Trophoblast cell (in vitro differentiated cells and primary cell): Measurements from ENCODE around the gene DAAM1.

ENCODE experiments used
- DNase-seq, 2 donors: peaks; one replicate each; pipeline ENCODE4 v3.0.0-alpha.2; 2016
- H2AFZ ChIP-seq: 2 replicates; pipeline ENCODE4 v1.6.1; 2013; ENCODE audit warnings: low read length, moderate library complexity, mild to moderate bottlenecking; ENCODE audit not compliant: insufficient read depth, poor library complexity
- H2AK5ac ChIP-seq: 2 replicates; pipeline ENCODE4 v1.6.1; 2013; ENCODE audit warnings: mild to moderate bottlenecking, low read length
- H2BK120ac ChIP-seq: 2 replicates; pipeline ENCODE4 v1.6.1; 2013; ENCODE audit warnings: low read length, mild to moderate bottlenecking, moderate library complexity; ENCODE audit not compliant: insufficient read depth, poor library complexity
- H2BK12ac ChIP-seq: 2 replicates; pipeline ENCODE4 v1.6.1; 2013; ENCODE audit warnings: mild to moderate bottlenecking, low read length, moderate library complexity
- H2BK5ac ChIP-seq: 2 replicates; pipeline ENCODE4 v1.6.1; 2013; ENCODE audit warnings: low read length, low read depth, moderate library complexity, mild to moderate bottlenecking; ENCODE audit not compliant: poor library complexity
- H3K14ac ChIP-seq: 2 replicates; pipeline ENCODE4 v1.6.1; 2013; ENCODE audit warnings: mild to moderate bottlenecking, low read length
- H3K18ac ChIP-seq: 2 replicates; pipeline ENCODE4 v1.6.1; 2013; ENCODE audit warnings: mild to moderate bottlenecking, low read length
- H3K23ac ChIP-seq: 2 replicates; pipeline ENCODE4 v1.6.1; 2013; ENCODE audit warnings: low read length
- H3K27ac ChIP-seq: 2 replicates; pipeline ENCODE4 v1.5.1; 2013; ENCODE audit warnings: low read depth, mild to moderate bottlenecking, inconsistent platforms, low read length, moderate library complexity
- H3K27me3 ChIP-seq: 2 replicates; pipeline ENCODE4 v1.6.1; 2013; ENCODE audit warnings: inconsistent platforms, mild to moderate bottlenecking, low read length, moderate library complexity; ENCODE audit not compliant: insufficient read depth
- H3K36me3 ChIP-seq, 2 experiments: 1 replicate in 1 of 2; 2 replicates in 1 of 2; pipeline ENCODE4 v1.6.1; 2013; ENCODE audit warnings: low read length in 2 of 2, mild to moderate bottlenecking in 2 of 2, moderate library complexity in 1 of 2; ENCODE audit not compliant: insufficient read depth in 2 of 2, control insufficient read depth in 1 of 2
- H3K4ac ChIP-seq: 2 replicates; pipeline ENCODE4 v1.6.1; 2013; ENCODE audit warnings: low read depth, mild to moderate bottlenecking, low read length, moderate library complexity
- H3K4me1 ChIP-seq, 2 experiments: 1 replicate in 1 of 2; 2 replicates in 1 of 2; pipeline ENCODE4 v1.6.1; 2013; ENCODE audit warnings: low read length in 2 of 2, mild to moderate bottlenecking in 2 of 2, moderate library complexity in 1 of 2; ENCODE audit not compliant: insufficient read depth in 2 of 2, control insufficient read depth in 1 of 2
- H3K4me2 ChIP-seq: 2 replicates; pipeline ENCODE4 v1.6.1; 2013; ENCODE audit warnings: inconsistent platforms, mild to moderate bottlenecking, low read length, moderate library complexity
- H3K4me3 ChIP-seq: 2 replicates; pipeline ENCODE4 v1.5.1; 2013; ENCODE audit warnings: mild to moderate bottlenecking, low read depth, low read length, inconsistent platforms
- H3K79me1 ChIP-seq: one replicate; pipeline ENCODE4 v1.6.1; 2013; ENCODE audit warnings: low read length
- H3K79me2 ChIP-seq: 2 replicates; pipeline ENCODE4 v1.6.1; 2013; ENCODE audit warnings: low read length, mild to moderate bottlenecking; ENCODE audit not compliant: control insufficient read depth, insufficient read depth, poor library complexity
- H3K9ac ChIP-seq: 2 replicates; pipeline ENCODE4 v1.6.1; 2013; ENCODE audit warnings: mild to moderate bottlenecking, low read length
- H3K9me3 ChIP-seq: 2 replicates; pipeline ENCODE4 v1.6.1; 2013; ENCODE audit warnings: low read depth, mild to moderate bottlenecking, control low read depth, inconsistent platforms, low read length; ENCODE audit not compliant: insufficient read depth
- H4K12ac ChIP-seq: 2 replicates; pipeline ENCODE4 v1.6.1; 2013; ENCODE audit warnings: low read depth, mild to moderate bottlenecking, low read length, moderate library complexity
- H4K8ac ChIP-seq: 2 replicates; pipeline ENCODE4 v1.6.1; 2013; ENCODE audit warnings: low read depth, mild to moderate bottlenecking, low read length, moderate library complexity
- H4K91ac ChIP-seq: one replicate; pipeline ENCODE4 v1.6.1; 2013; ENCODE audit warnings: low read depth, mild to moderate bottlenecking, low read length, moderate library complexity
- WGBS: extraction: QIAGEN DNeasy Blood & Tissue Kit; methylation state at CpG from one replicate; pipeline ENCODE4 v1.1.7; 2013; ENCODE audit warnings: missing lambda C conversion rate; ENCODE audit not compliant: insufficient read length, insufficient coverage; ENCODE audit errors: extremely low coverage; 5-methylcytosine and 5-hydroxymethylcytosine counted together

Gene DAAM1

GRCh38 chr14:59339524-59340330 is 151.3 kb downstream of the DAAM1 start:
- WGBS: no CpG with 5 or more reads among the region's 6 CpGs
- Histone ChIP-seq H3K27me3 (no peaks in the 10 kb centered on the region), H3K9me3 (no peaks in the 10 kb centered on the region), H3K4me2 (no peak overlapping the region), H3K79me2 (no peaks in the 10 kb centered on the region), H2AK5ac (no peak overlapping the region), H4K8ac (no peak overlapping the region), H2AFZ (no peak overlapping the region), H2BK120ac (no peak overlapping the region), H3K27ac (no peak overlapping the region), H4K12ac (no peak overlapping the region), H3K18ac (no peak overlapping the region), H3K9ac (no peak overlapping the region), H3K4me3 (no peak overlapping the region), H2BK12ac (no peak overlapping the region), H3K4me1 (peaks cover 14 to 17% of the 10 kb centered on the region in 2 experiments), H3K36me3 (no peaks in the 10 kb centered on the region), H2BK5ac (no peak overlapping the region), H3K23ac (no peak overlapping the region), H3K4ac (no peak overlapping the region), H3K79me1 (peaks cover 4% of the 10 kb centered on the region), H3K14ac (no peak overlapping the region), H4K91ac (no peak overlapping the region)
- no peak for DNase-seq

- H3K9ac ChIP-seq: no peak overlapping the region
- H3K23ac ChIP-seq: no peak overlapping the region
- no peaks in the 10 kb centered on the region for H3K9me3 ChIP-seq
- no peaks in the 10 kb centered on the region for H3K36me3 ChIP-seq
- H4K12ac ChIP-seq: no peak overlapping the region
- WGBS: no CpG with 5 or more reads among the region's 4 CpGs
- no peak overlapping the region for H2BK5ac ChIP-seq
- no peak overlapping the region for H2AFZ ChIP-seq
- H3K4ac ChIP-seq: no peak overlapping the region
- no peak overlapping the region for H2BK120ac ChIP-seq
- H3K18ac ChIP-seq: no peak overlapping the region
- H3K4me3 ChIP-seq: no peak overlapping the region
- H2BK12ac ChIP-seq: no peak overlapping the region
- peaks cover 14 to 17% of the 10 kb centered on the region in 2 experiments for H3K4me1 ChIP-seq
- no peak overlapping the region for H2AK5ac ChIP-seq
- H4K91ac ChIP-seq: no peak overlapping the region
- H3K4me2 ChIP-seq: no peak overlapping the region
- H4K8ac ChIP-seq: no peak overlapping the region
- peak; percentile 35 to 66 for DNase-seq
- H3K27me3 ChIP-seq: no peaks in the 10 kb centered on the region
- peaks cover 4% of the 10 kb centered on the region for H3K79me1 ChIP-seq
- H3K79me2 ChIP-seq: no peaks in the 10 kb centered on the region
- H3K27ac ChIP-seq: no peak overlapping the region
- no peak overlapping the region for H3K14ac ChIP-seq
These were observed 153.5 kb downstream of the DAAM1 start for GRCh38 chr14:59341858-59342477.

- H3K79me2 ChIP-seq: no peaks in the 10 kb centered on the region
- H3K79me1 ChIP-seq: peaks cover 2% of the 10 kb centered on the region
- no peak overlapping the region for H2BK12ac ChIP-seq
- no peak overlapping the region for H2BK5ac ChIP-seq
- H2AFZ ChIP-seq: no peak overlapping the region
- H3K4me2 ChIP-seq: peak overlapping the region; percentile 1
- H3K18ac ChIP-seq: no peak overlapping the region
- no peak overlapping the region for H3K27ac ChIP-seq
- H3K27me3 ChIP-seq: no peaks in the 10 kb centered on the region
- H3K14ac ChIP-seq: no peak overlapping the region
- DNase-seq: peak; percentile 80 to 95
- no peak overlapping the region for H2BK120ac ChIP-seq
- no peak overlapping the region for H3K9ac ChIP-seq
- no peak overlapping the region for H4K8ac ChIP-seq
- no peak overlapping the region for H3K23ac ChIP-seq
- H3K36me3 ChIP-seq: peaks cover 0 to 3% of the 10 kb centered on the region in 2 experiments
- no peak overlapping the region for H3K4ac ChIP-seq
- peaks cover 14 to 15% of the 10 kb centered on the region in 2 experiments for H3K4me1 ChIP-seq
- H3K4me3 ChIP-seq: no peak overlapping the region
- peak overlapping the region; percentile 17 for H4K91ac ChIP-seq
- no CpG with 5 or more reads among the region's 11 CpGs for WGBS
- H4K12ac ChIP-seq: no peak overlapping the region
- no peaks in the 10 kb centered on the region for H3K9me3 ChIP-seq
- no peak overlapping the region for H2AK5ac ChIP-seq
These were observed 154.3 kb downstream of the DAAM1 start for GRCh38 chr14:59342516-59343484.

GRCh38 chr14:59343585-59343984 is 155.1 kb downstream of the DAAM1 start:
- DNase-seq: no peak
- H3K79me2 ChIP-seq: no peaks in the 10 kb centered on the region

More at GRCh38 chr14:59343585-59343984, 155.1 kb downstream of the DAAM1 start:
- H2BK12ac ChIP-seq: peak overlapping the region; percentile 45
- no peak overlapping the region for H3K18ac ChIP-seq
- peak overlapping the region; percentile 57 for H4K91ac ChIP-seq
- H2BK5ac ChIP-seq: peak overlapping the region; percentile 39
- peaks cover 2% of the 10 kb centered on the region for H3K79me1 ChIP-seq
- peaks cover 14 to 15% of the 10 kb centered on the region in 2 experiments for H3K4me1 ChIP-seq
- H3K27me3 ChIP-seq: no peaks in the 10 kb centered on the region
- no peak overlapping the region for H3K4me3 ChIP-seq
- peak overlapping the region; percentile 68 for H3K14ac ChIP-seq
- no peak overlapping the region for H2AK5ac ChIP-seq
- WGBS: no CpG with 5 or more reads among the region's 3 CpGs
- no peak overlapping the region for H4K12ac ChIP-seq
- no peak overlapping the region for H3K27ac ChIP-seq
- H3K9me3 ChIP-seq: no peaks in the 10 kb centered on the region
- H2AFZ ChIP-seq: peak overlapping the region; percentile 52
- peak overlapping the region; percentile 8 for H4K8ac ChIP-seq
- no peak overlapping the region for H3K4me2 ChIP-seq
- no peak overlapping the region for H3K9ac ChIP-seq
- peak overlapping the region; percentile 46 for H2BK120ac ChIP-seq
- peaks cover 0 to 10% of the 10 kb centered on the region in 2 experiments for H3K36me3 ChIP-seq
- no peak overlapping the region for H3K23ac ChIP-seq
- no peak overlapping the region for H3K4ac ChIP-seq
